GM18498 (cell line): ENCODE measurements around the gene TMEM132C.
A peak's percentile ranks its signal among the peaks of the same experiment; 100 is the strongest.

Experiments
- ATAC-seq: cut with Tn5 transposase; IDR thresholded peaks from one replicate; pipeline ENCODE4 v1.9.1; 2021; ENCODE audit warnings: mild to moderate bottlenecking, moderate library complexity; ENCODE audit not compliant: unreplicated experiment

The TMEM132C gene

GRCh38 chr12:128644664-128645296 lies 377.8 kb downstream of the TMEM132C start:
- peak; percentile 66 for ATAC-seq

- ATAC-seq: no peak
These were observed 382.9 kb downstream of the TMEM132C start for GRCh38 chr12:128649902-128650301.

- no peak for ATAC-seq
These were observed 385.3 kb downstream of the TMEM132C start for GRCh38 chr12:128652136-128652751.

GRCh38 chr12:128654468-128654867 lies 387.5 kb downstream of the TMEM132C start:
- ATAC-seq: no peak

- no peak for ATAC-seq
These were observed 390.4 kb downstream of the TMEM132C start for GRCh38 chr12:128657378-128657777.

- no peak for ATAC-seq
These were observed 393.7 kb downstream of the TMEM132C start for GRCh38 chr12:128660532-128661225.

- ATAC-seq: no peak
These were observed 394.2 kb downstream of the TMEM132C start for GRCh38 chr12:128661226-128661569.

- ATAC-seq: no peak
These were observed 395.1 kb downstream of the TMEM132C start for GRCh38 chr12:128662101-128662500.

- ATAC-seq: no peak
These were observed 397.5 kb downstream of the TMEM132C start for GRCh38 chr12:128664501-128664900.

GRCh38 chr12:128667193-128667592 lies 400.2 kb downstream of the TMEM132C start:
- no peak for ATAC-seq

- no peak for ATAC-seq
These were observed 404.6 kb downstream of the TMEM132C start for GRCh38 chr12:128671528-128672042.

- no peak for ATAC-seq
These were observed 405.5 kb downstream of the TMEM132C start for GRCh38 chr12:128672428-128672827.

- ATAC-seq: no peak
These were observed 405.9 kb downstream of the TMEM132C start for GRCh38 chr12:128672893-128673292.

GRCh38 chr12:128675576-128675975 lies 408.6 kb downstream of the TMEM132C start:
- ATAC-seq: no peak

GRCh38 chr12:128680555-128680954 lies 413.6 kb downstream of the TMEM132C start:
- no peak for ATAC-seq

GRCh38 chr12:128682548-128683275 lies 415.7 kb downstream of the TMEM132C start:
- no peak for ATAC-seq

- no peak for ATAC-seq
These were observed 417.4 kb downstream of the TMEM132C start for GRCh38 chr12:128684352-128684751.

GRCh38 chr12:128685903-128686475 lies 419.0 kb downstream of the TMEM132C start:
- ATAC-seq: no peak

GRCh38 chr12:128687851-128688250 lies 420.9 kb downstream of the TMEM132C start:
- no peak for ATAC-seq

- ATAC-seq: no peak
These were observed 423.7 kb downstream of the TMEM132C start for GRCh38 chr12:128690641-128691040.

GRCh38 chr12:128693115-128693514 lies 426.1 kb downstream of the TMEM132C start:
- no peak for ATAC-seq
